GM11168 (cell line): ENCODE measurements around the gene OSBPL2.

Experiments used
- in situ Hi-C: fragments of 300-500 bp; cut with MboI; formaldehyde crosslinking; loops from one replicate; pipeline ENCODE4 v1.12.0; 2022; ENCODE audit warnings: low sequenced_read_pairs; ENCODE audit not compliant: unreplicated experiment

OSBPL2 gene

DNA sequence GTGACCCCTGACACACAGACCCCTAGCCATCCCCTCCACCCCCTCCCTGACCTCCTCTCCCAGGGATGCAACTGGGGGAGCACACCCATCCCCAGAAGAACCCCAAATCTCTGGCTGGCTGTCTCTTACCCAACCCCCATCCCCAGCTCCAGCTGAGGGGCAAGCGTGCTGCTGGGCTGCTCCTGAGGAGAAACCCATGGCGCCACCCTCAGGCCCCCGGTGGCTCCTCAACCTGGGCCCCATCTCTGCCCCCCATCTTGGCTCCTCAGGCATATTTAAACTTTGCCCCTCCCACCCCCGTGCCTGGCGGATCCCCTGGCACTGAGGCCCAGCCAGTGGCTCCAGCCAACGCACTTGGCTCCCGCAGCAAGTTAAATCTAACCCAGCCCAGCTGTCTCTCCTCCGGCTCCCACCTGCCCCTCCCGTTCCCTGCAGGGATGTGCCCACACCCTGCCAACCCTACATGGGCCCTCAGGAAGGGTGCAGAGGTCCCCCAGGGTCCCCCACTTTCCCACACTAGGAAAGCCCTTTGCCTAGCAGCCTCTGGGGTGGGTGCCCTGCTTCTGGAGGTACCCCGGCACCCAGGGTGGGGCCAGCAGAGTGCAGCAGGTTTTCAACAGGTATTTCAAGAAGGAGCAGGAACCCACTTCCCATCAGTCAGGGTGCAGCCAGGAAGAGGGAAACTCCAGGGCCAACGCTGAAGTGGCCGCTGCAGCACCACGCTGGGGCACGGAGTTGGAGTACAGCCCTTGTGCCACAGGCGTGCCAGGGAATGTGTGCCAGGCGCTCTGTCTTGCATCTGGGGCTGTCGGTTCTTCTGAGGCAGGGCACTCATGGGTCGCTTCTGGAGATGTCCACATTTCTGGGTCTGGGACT lies 5.3 kb upstream of the OSBPL2 start:
- in situ Hi-C loops = no loop called here

DNA sequence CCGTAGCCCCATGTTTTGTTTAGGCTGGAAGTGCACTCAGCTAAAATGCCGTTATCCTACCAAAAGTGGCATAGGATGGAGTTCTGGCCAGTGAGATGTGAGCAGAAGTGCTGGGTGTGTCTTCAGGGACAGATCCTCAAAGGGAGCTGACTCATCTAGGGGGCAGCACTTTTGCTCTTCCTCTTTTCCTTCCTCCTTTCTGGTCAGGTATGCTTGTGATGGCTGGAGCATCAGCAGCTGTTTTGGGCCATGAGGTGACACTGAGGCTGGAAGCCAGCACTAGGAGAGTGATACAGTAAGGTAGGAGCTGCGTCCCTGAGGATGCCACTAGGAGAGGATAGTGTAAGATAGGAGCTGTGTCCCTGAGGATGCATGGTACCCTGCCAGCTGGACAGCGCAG lies 4.6 kb upstream of the OSBPL2 start:
- in situ Hi-C loops = no loop called here

DNA sequence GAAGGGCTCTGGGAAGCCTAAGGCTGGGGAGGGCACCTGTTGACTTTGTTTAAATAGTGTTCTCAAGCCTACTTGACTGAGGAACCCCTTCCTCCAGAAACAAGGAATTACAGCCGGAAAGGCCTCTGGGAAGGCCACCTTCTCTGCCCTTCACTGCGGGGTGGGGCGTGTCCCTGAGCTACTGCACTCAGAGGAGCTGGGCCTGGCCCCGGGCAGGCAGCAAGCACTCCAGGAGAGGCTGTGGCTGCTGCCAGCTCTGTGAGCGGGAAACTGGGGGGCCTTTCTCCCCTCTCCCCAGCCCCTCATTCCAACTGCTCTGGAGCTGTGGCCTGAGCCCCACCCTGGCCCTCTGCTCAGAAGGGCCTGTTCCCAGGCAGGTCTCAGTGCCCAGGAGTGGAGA lies 4.0 kb upstream of the OSBPL2 start:
- in situ Hi-C loops = no loop called here

DNA sequence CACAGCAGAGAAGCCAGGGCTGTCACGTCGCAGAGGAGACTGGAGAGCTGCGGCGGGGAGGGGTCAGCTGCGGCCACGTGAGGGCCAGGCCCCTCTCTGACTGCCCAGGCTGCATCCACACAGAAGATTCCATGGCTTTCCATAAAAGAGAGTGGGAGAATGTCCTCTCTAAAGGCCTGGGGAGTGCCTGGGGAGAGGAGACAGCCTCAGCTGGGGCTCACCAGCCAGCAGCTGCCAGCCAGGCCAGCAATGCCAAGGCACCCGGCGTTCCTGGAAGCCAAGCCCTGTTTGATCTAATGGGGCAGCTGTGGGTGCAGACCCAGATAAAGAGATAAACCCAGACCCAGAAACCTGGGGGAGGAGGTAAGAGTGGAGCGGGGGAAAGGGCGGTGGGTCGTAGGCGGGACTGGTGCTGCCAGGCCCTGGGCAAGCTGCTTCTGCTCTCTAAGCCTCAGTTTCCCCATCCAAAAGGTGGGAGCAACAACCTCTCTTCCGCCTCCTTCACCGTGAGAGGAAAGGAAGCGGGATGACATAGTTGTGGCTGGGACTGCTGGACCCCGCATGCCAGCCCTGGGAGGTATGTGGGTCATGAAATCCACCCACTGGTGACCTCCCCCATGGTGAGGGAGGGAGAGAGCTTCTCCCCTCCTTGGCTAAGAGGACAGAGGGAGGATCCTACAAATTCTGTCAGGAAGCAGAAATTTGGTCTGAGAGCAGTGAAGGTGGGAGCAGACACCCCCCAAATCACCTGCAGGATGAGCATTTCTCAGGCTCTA lies 3.1 kb upstream of the OSBPL2 start:
- in situ Hi-C loops = no loop called here

DNA sequence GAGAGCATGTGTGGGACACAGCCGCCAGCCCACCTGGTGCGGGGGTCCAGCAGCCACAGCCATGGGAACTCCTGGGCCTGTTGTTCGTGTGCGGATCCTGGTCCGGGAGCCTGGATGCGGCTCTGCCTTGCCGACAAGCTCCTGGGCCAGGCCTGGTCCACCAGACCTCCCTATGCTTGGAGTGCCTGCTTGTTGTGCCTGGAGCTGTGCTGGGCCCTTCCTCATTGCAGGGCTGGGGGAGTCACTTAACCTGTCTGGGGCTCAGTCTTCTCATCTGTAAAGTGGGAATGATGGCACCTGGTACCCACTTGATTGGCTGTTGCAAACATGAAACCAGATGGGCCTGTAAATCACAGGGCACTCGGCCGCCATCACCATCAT lies 2.6 kb upstream of the OSBPL2 start:
- in situ Hi-C loops = no loop called here

DNA sequence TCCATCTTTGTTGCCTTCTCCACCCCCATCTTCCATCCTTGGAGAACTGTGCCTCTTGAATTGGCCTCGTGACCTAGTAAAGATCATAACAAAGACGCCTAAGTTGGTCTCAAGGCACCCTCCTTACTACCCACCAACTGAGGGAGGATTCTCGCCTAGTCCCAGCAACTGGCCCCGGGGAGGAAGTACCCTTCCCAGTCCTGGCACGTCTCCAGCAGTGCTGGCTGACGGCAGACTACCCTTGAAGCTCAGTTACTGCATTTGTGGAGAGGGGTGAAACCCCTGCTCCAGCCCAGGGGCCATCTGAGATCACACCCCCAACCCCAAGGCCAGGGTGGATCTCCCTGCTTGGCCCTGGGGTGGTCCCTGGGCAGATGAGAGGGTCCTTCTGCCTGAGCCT lies 2.1 kb upstream of the OSBPL2 start:
- in situ Hi-C loops = no loop called here

DNA sequence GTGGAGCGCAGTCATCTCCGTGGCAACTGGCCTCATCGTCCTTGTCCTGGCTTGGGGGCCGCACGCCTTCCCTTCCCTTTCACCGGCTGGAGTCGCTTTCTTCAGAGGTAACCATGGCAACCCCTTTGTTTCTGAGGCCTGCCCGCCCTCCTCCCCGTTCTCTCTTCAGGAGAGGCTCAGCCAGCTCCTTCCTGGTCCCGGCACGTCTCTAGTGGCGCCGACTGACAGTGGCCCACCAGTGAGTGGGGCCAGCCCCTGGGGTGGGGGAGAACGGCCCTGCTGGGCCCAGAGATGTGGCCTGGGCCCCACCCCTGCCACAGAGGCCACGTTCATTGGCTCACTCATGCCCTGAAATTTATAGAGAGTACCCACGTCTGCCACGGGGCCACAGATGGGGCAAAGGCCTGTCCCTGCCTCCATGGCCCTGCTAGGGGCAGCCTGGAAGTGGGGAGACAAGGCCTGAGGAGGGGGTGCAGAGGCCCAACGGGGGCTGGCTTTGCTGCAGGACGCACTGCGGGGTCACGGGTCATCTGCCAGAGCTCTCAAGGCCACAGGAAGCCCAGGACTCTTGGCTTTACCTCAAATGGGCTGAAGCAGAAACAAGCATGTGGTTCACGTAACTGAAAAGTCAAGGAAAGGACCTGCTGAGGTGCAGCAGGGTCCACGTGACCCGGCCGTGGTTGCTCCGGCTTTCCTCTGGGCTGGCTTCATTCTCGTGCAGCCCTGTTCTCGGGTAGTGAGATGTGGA lies 1.4 kb upstream of the OSBPL2 start:
- in situ Hi-C loops = no loop called here

DNA sequence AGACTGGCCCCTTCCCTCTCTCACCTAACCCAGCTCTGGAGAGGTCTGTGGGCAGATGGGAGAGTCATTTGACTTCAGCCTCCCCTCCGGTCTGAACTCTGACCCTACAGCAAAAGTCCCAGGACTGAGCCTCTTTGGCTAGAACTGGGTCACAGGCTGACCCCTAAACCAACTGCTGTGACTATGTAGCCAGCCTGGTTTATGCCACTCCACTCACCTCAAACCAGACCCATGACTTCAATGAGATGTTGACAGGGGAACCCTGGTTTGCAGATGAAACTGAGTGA lies 864 bp upstream of the OSBPL2 start:
- in situ Hi-C loops = no loop called here

DNA sequence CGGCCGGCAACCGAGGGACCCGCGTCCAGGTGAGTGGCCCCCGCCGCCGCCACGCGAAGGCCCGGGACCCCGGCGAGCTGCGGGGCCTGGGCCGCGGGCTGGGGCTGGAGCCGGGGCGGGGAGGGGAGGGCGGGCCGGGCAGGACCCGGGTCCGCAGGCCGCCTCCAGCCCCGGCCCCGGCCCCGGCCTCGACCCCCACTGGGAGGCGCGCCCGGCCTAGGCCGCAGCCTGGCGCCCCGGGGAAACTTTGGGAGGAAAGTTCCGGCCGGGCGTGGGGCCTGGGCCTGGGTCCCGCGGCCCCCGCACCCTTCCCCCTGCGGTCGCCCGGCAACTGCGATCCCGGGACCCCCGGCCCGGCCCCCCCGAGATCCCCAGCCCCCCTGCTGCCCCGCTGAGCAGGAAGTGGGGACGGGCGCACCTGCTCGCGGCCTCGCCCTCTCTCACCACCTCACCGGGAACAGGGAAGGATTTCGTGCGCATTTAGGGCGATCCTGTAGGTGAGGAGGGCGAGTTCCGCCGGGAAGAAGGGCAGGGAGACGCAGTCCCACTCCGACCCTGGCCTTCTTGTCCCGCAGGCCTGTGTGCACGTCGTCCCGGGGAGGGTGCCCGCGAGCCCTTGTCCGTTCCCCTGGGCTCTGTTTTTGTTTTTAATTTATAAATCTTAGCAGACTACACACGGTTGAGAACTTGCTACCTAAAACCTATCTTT lies 402 bp downstream of the OSBPL2 start:
- in situ Hi-C loops = no loop called here

DNA sequence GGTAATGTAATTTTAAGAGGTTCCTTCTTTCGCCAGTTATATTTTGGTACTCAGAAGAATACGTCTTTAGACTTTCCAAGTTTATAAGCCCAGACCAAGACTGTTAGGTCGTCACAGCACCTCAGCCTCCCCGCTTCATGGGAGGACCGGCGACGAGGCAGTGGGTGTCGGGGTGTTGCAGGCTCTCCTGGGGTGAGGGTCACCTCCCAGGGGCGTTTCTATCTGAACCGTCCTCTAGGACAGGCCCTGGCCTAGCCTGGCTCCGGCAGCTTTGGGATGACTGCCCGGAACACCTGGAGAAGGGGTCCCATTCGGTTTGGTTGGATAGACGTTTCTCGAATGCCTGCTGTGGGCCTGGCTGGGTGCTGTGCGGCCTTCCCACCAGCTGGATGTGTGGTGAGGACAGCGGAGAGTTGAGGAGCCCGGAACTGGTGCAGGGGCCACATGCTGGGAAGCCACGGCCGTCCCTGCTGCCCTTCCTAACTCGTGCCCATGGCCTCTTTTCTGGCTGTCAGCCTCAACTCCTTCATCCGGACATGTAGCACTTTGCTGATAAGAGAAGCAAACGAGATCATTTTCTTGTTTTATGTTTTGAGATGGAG lies 1.1 kb downstream of the OSBPL2 start:
- in situ Hi-C loops = no loop called here

DNA sequence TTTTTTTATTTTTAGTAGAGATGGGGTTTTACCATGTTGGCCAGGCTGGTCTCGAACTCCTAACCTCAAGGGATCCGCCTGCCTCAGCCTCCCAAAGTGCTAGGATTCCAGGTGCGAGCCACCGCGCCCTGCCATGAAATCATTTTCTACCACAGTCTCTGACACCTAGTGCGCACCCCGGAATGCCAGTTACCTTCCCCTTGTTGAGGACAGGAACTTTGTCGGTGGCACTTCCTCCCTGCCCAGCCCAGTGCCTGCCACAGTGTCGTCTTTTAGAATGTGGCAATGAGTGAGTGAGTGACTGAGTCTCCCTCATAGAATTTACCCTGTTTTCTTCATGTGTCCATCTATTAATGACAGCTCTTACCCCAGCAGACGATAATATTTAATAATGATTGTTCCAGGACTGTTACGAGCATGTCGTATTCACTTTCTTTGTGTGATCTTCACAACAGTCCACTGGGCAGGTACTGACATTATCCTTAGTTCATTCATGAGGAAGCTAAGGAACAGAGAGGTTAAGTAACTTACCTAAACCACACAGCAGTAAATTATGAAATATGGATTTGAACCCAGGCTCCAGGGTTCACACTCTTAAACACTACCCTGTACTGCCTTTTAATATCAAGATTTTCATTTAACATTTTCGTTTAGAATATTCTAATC lies 1.8 kb downstream of the OSBPL2 start:
- in situ Hi-C loops = no loop called here

DNA sequence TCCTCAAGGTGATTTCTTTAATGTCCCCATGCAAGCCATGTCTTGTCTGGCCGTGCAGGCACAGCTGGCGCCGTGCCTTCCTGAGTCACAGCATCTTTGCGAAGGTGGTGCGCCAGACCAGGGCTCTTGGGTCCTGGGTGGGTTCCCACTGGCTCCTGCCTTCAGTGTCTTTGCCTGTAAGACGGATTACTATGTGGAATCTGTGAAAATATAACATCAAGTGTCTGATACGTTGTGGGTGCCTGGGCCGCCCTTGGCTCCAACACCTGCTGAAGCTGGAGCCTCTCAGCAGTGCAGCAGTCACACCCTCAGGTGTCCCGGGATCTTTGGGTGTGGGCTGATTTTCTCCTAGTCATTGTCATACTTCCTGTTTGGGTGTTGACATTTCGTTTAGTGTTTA lies 3.2 kb downstream of the OSBPL2 start:
- in situ Hi-C loops = no loop called here

DNA sequence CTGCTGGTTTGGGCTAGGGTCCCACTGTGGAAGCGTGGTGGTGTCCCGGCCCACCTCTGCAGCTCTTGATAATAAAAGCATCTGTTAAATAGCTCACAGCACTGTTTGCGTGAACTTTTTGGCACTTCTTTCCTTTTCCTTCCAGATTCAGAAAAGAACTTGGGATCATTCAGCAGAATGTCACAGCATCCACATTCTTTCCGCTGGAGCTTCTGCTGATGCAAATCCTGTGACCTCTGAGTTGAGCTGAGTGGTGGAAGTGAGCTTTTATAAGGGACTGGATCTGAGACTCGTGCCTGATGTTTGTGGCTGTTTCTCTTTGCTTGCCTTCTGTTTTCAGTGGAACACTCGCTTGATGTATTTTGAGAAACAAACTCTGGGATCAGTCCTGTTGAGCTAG lies 3.9 kb downstream of the OSBPL2 start:
- in situ Hi-C loops = no loop called here

DNA sequence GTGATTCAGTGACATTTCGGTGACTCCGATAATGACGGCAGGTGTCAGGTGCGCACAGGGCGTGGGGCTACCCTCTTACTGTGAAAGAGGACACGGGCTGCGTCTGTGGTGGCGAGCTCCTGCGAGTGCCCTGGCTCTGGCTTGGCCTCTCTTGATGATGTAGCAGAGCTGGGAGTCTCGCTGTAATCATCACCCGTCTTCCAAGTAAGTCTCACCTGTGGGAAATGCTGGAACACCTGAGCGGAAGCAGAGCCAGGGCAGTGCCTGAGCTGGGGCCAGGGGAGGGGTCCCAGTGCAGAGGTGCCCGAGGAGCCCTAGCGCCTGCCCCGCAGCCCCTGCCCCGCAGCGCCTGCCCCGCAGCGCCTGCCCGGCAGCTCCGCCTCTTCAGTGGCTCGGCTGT lies 4.8 kb downstream of the OSBPL2 start:
- in situ Hi-C loops = no loop called here

DNA sequence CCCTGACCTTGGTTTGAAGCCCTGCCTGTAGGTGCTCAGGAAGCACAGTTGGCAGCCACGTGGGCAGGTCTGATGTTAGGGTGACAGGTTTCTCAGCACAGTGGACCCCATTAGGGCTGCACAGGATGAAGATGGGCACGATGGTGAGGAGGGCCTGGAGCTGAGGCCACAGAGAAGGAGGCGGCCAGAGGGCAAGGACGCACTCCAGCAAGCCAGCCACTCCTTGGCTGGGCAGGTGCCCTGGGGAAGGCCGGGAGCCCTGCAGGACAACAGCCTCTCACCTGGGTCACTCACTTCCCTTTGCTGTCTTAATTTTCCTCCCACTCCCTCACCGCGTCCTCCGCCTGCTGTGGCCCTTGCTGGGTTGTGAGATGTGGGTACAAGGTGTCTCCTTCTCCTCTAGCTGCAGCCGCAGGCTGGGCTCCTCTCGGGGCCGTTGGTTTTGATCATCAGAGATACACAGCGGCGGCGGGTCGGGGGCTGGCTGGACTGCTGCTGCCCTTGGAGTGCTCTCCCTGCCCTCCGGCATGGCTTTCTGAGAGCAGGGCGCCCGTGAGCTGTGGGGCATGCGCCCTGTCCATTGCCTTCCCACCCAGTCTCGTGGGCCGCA lies 5.7 kb downstream of the OSBPL2 start:
- in situ Hi-C loops = no loop called here

DNA sequence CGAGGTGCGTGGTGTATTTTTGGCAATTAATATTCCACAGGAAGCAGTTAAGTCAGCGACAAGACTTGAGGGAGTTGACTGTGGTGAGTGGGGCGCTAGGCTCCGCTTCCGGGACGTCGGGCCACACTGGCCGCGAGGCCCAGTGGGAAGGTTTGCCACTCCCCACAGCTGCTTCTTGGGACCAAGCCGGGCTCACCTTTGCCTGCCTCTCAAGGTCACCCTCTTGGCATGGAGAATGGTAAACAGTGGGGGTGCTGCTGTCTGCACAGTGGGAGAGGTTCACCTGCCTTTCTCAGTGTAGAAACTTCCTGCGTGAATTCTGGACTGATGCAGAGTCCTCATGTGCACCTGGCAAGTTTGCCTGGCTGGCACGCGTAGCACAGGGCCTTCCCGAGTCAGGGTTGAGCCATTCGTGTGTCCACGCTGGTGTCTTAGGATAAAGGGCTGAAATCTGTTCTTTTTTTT lies 6.4 kb downstream of the OSBPL2 start:
- in situ Hi-C loops = no loop called here

DNA sequence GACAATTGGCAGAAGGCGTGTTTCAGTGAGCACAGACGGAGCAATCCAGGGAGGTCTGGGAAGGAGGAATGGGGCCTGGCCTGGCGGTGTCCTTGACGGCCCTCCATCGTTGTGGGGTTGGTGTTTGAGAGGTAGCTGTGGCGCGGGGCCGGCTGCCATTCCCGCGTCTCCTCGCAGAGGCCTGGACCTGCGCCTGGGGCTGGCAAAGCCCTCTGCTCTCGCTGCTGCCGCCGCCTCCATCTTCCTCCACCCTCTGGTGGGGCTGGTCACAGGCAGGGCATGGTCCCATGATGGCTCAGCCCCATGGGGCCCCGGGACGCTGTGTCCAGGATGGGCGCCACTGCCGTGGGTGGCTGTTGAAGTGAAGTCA lies 7.6 kb downstream of the OSBPL2 start:
- in situ Hi-C loops = no loop called here

DNA sequence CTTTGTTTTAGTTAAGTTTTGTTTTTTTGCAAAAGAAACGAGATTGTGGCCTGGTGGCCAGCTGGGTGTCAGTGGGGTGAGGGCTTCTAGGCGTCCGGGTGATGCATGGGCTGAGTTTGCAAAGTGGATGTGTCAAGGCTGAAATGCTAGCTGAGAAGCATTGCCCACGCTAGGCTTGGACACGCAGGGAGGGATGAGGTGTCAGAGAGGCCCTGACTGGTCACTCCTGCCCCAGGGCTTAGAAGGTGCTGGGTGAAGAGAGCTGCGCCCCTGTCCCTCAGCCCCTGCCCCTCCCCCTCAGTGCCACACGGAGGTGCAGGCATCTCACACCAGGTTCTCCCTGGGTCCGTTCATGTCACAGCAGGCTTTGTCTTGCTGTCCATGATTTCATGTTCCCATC lies 8.1 kb downstream of the OSBPL2 start:
- in situ Hi-C loops = no loop called here
